ENCODE measurements around the gene SP100. TPM values are rescaled to one million over a fixed set of nuclear protein-coding genes. Genes with fewer than 3 reads are reported as not detected.

The SP100 gene
- total RNA-seq, 2 donors from 2014 or later: 125 to 193 TPM

- no peak overlapping the region for H3K4me3 ChIP-seq
- DNase-seq (ENCODE audit: low spot score) (no peak), ATAC-seq (ENCODE audit: insufficient number of reproducible peaks, low FRiP score, low read depth) (no peak)
- peaks cover 13 to 26% of the 10 kb centered on the region in 2 donors for H3K4me1 ChIP-seq (ENCODE audit: control insufficient read depth in 1 of 2, low read depth in 2 of 2)
- H3K36me3 ChIP-seq: no peaks in the 10 kb centered on the region
- H3K27me3 ChIP-seq (replicated peaks; ENCODE audit: insufficient read depth): no peaks in the 10 kb centered on the region
- no peak for TF ChIP-seq CTCF (IDR thresholded peaks at IDR 0.05)
- no peaks in the 10 kb centered on the region for H3K9me3 ChIP-seq
- H3K27ac ChIP-seq: no peak overlapping the region
Observed at GRCh38 chr2:230410263-230410662, 5.7 kb upstream of the SP100 start.

- no peak for DNase-seq (ENCODE audit: low spot score)
- peaks cover 13 to 31% of the 10 kb centered on the region in 2 donors for H3K4me1 ChIP-seq (ENCODE audit: control insufficient read depth in 1 of 2, low read depth in 2 of 2)
Observed at GRCh38 chr2:230410861-230411569, 5.0 kb upstream of the SP100 start.

GRCh38 chr2:230411570-230412370 lies 4.2 kb upstream of the SP100 start:
- Histone ChIP-seq H3K27me3 (replicated peaks; ENCODE audit: insufficient read depth) (no peaks in the 10 kb centered on the region), H3K4me1 (ENCODE audit: control insufficient read depth in 1 of 2, low read depth in 2 of 2) (peaks cover 13 to 31% of the 10 kb centered on the region in 2 donors), H3K27ac (peak overlapping the region; percentile 80 to 88), H3K9me3 (no peaks in the 10 kb centered on the region), H3K36me3 (no peaks in the 10 kb centered on the region), H3K4me3 (peak overlapping the region; percentile 82)
- TF ChIP-seq CTCF (IDR thresholded peaks at IDR 0.05): no peak
- ATAC-seq (ENCODE audit: insufficient number of reproducible peaks, low FRiP score, low read depth) (peak; percentile 73), DNase-seq (ENCODE audit: low spot score) (no peak)

More at GRCh38 chr2:230410861-230411569, 5.0 kb upstream of the SP100 start:
- no peak for TF ChIP-seq CTCF (IDR thresholded peaks at IDR 0.05)
- no peak for ATAC-seq (ENCODE audit: insufficient number of reproducible peaks, low FRiP score, low read depth)
- peak overlapping the region; percentile 80 to 88 for H3K27ac ChIP-seq
- H3K4me3 ChIP-seq: peak overlapping the region; percentile 82
- no peaks in the 10 kb centered on the region for H3K27me3 ChIP-seq (replicated peaks; ENCODE audit: insufficient read depth)
- H3K36me3 ChIP-seq: no peaks in the 10 kb centered on the region
- H3K9me3 ChIP-seq: no peaks in the 10 kb centered on the region

GRCh38 chr2:230412371-230412711 lies 3.7 kb upstream of the SP100 start:
- H3K4me3 ChIP-seq: peak overlapping the region; percentile 82
- H3K4me1 ChIP-seq (ENCODE audit: control insufficient read depth in 1 of 2, low read depth in 2 of 2): peaks cover 13 to 32% of the 10 kb centered on the region in 2 donors
- DNase-seq (ENCODE audit: low spot score) (no peak), ATAC-seq (ENCODE audit: insufficient number of reproducible peaks, low FRiP score, low read depth) (no peak)
- H3K9me3 ChIP-seq: no peaks in the 10 kb centered on the region
- no peak for TF ChIP-seq CTCF (IDR thresholded peaks at IDR 0.05)
- no peaks in the 10 kb centered on the region for H3K36me3 ChIP-seq
- H3K27ac ChIP-seq: peak overlapping the region; percentile 80 to 88
- no peaks in the 10 kb centered on the region for H3K27me3 ChIP-seq (replicated peaks; ENCODE audit: insufficient read depth)

GRCh38 chr2:230412846-230413245 lies 3.2 kb upstream of the SP100 start:
- Histone ChIP-seq H3K27ac (peak overlapping the region in 1 of 2 donors; percentile 80), H3K9me3 (no peaks in the 10 kb centered on the region), H3K4me3 (peak overlapping the region; percentile 82), H3K27me3 (replicated peaks; ENCODE audit: insufficient read depth) (no peaks in the 10 kb centered on the region), H3K36me3 (no peaks in the 10 kb centered on the region), H3K4me1 (ENCODE audit: control insufficient read depth in 1 of 2, low read depth in 2 of 2) (peaks cover 16 to 37% of the 10 kb centered on the region in 2 donors)
- ATAC-seq (ENCODE audit: insufficient number of reproducible peaks, low FRiP score, low read depth) (no peak), DNase-seq (ENCODE audit: low spot score) (no peak)
- TF ChIP-seq CTCF (IDR thresholded peaks at IDR 0.05): no peak
